ENCODE data around the gene ANKS1A.
"Not testable (repeated sequence)": the region's sequence is repeated elsewhere in the genome, so short reads cannot be mapped to it uniquely, and the experiment has no call there.

The ANKS1A gene

GRCh38 chr6:34961082-34961481 is 72.0 kb downstream of the ANKS1A start:
- no peak for DNase-seq

- no peak for DNase-seq
These were observed 72.5 kb downstream of the ANKS1A start for GRCh38 chr6:34961574-34961973.

GRCh38 chr6:34964564-34964963 is 75.5 kb downstream of the ANKS1A start:
- DNase-seq = no peak

GRCh38 chr6:34967461-34967860 is 78.4 kb downstream of the ANKS1A start:
- DNase-seq = no peak

- no peak for DNase-seq
These were observed 80.7 kb downstream of the ANKS1A start for GRCh38 chr6:34969662-34970265.

GRCh38 chr6:34970488-34970887 is 81.4 kb downstream of the ANKS1A start:
- DNase-seq = no peak

- no peak for DNase-seq
These were observed 81.9 kb downstream of the ANKS1A start for GRCh38 chr6:34970957-34971356.

GRCh38 chr6:34973547-34974248 is 84.6 kb downstream of the ANKS1A start:
- no peak for DNase-seq

- no peak for DNase-seq
These were observed 85.2 kb downstream of the ANKS1A start for GRCh38 chr6:34974249-34974642.

GRCh38 chr6:34976239-34976638 is 87.2 kb downstream of the ANKS1A start:
- no peak for DNase-seq

GRCh38 chr6:34979218-34979617 is 90.2 kb downstream of the ANKS1A start:
- no peak for DNase-seq

- DNase-seq = no peak
These were observed 90.9 kb downstream of the ANKS1A start for GRCh38 chr6:34979994-34980393.

GRCh38 chr6:34981366-34981765 is 92.3 kb downstream of the ANKS1A start:
- no peak for DNase-seq

GRCh38 chr6:34981951-34982350 is 92.9 kb downstream of the ANKS1A start:
- no peak for DNase-seq

- no peak for DNase-seq
These were observed 93.4 kb downstream of the ANKS1A start for GRCh38 chr6:34982424-34982852.

- no peak for DNase-seq
These were observed 95.4 kb downstream of the ANKS1A start for GRCh38 chr6:34984416-34984815.

GRCh38 chr6:34985236-34985635 is 96.2 kb downstream of the ANKS1A start:
- no peak for DNase-seq

GRCh38 chr6:34986845-34987246 is 97.8 kb downstream of the ANKS1A start:
- DNase-seq = peak; percentile 48

GRCh38 chr6:34987506-34987905 is 98.5 kb downstream of the ANKS1A start:
- DNase-seq = no peak

GRCh38 chr6:34990971-34991560 is 102.0 kb downstream of the ANKS1A start:
- no peak for DNase-seq

GRCh38 chr6:34992376-34992775 is 103.3 kb downstream of the ANKS1A start:
- no peak for DNase-seq

- DNase-seq = no peak
These were observed 104.2 kb downstream of the ANKS1A start for GRCh38 chr6:34993213-34993612.

GRCh38 chr6:34994693-34995092 is 105.6 kb downstream of the ANKS1A start:
- no peak for DNase-seq

GRCh38 chr6:34998417-34998816 is 109.4 kb downstream of the ANKS1A start:
- DNase-seq = not testable (repeated sequence)

Measured in stimulated activated CD4-positive, alpha-beta T cell treated with anti-CD3 and anti-CD28 coated beads, Interleukin-4, amount 100 ng/mL, for 1 hour (primary cell).